Endothelial cell (in vitro differentiated cells): ENCODE results near the gene KCNQ1. TPM values are rescaled to one million over a fixed set of nuclear protein-coding genes. Genes with fewer than 3 reads are reported as not detected.

Experiments used
- DNase-seq: peaks from one replicate; pipeline ENCODE4 v3.0.0; 2021; ENCODE audit warnings: low spot score
- H3K27ac Mint-ChIP-seq: one replicate; pipeline ENCODE4 v1.8.0; 2021; ENCODE audit warnings: mixed read lengths, inconsistent platforms; ENCODE audit not compliant: unreplicated experiment
- H3K27me3 Mint-ChIP-seq: one replicate; pipeline ENCODE4 v1.8.0; 2021; ENCODE audit warnings: mild to moderate bottlenecking, moderate library complexity, mixed read lengths, inconsistent platforms; ENCODE audit not compliant: unreplicated experiment
- H3K36me3 Mint-ChIP-seq: one replicate; pipeline ENCODE4 v1.8.0; 2021; ENCODE audit warnings: mild to moderate bottlenecking, low read depth, mixed read lengths, inconsistent platforms; ENCODE audit not compliant: unreplicated experiment
- H3K4me1 Mint-ChIP-seq: one replicate; pipeline ENCODE4 v1.8.0; 2021; ENCODE audit warnings: mild to moderate bottlenecking, mixed read lengths, inconsistent platforms; ENCODE audit not compliant: unreplicated experiment
- H3K4me3 Mint-ChIP-seq: one replicate; pipeline ENCODE4 v1.8.0; 2021; ENCODE audit warnings: mild to moderate bottlenecking, mixed read lengths, inconsistent platforms; ENCODE audit not compliant: unreplicated experiment
- H3K9me3 Mint-ChIP-seq: one replicate; pipeline ENCODE4 v1.8.0; 2021; ENCODE audit warnings: mixed read lengths, inconsistent platforms; ENCODE audit not compliant: unreplicated experiment
- total RNA-seq: library from RNA; stranded (reverse); fragmentation: NEBNext Ultra II Directional; extraction: Animal tissue kit (Norgen Biotek cat#: 25700); gene quantifications from one replicate; pipeline ENCODE4 v1.2.1, GENCODE V29; 2021; ENCODE audit not compliant: unreplicated experiment
- TF ChIP-seq, protein P1 (sequence below): fragments of 200-600 bp; sonication (generic); IDR thresholded peaks from one replicate; pipeline ENCODE4 v1.5.0; 2021; ENCODE audit warnings: antibody characterized with exemption; ENCODE audit not compliant: unreplicated experiment

The KCNQ1 gene
- total RNA-seq, 1 donor from 2014 or later: 35.3 TPM

DNA sequence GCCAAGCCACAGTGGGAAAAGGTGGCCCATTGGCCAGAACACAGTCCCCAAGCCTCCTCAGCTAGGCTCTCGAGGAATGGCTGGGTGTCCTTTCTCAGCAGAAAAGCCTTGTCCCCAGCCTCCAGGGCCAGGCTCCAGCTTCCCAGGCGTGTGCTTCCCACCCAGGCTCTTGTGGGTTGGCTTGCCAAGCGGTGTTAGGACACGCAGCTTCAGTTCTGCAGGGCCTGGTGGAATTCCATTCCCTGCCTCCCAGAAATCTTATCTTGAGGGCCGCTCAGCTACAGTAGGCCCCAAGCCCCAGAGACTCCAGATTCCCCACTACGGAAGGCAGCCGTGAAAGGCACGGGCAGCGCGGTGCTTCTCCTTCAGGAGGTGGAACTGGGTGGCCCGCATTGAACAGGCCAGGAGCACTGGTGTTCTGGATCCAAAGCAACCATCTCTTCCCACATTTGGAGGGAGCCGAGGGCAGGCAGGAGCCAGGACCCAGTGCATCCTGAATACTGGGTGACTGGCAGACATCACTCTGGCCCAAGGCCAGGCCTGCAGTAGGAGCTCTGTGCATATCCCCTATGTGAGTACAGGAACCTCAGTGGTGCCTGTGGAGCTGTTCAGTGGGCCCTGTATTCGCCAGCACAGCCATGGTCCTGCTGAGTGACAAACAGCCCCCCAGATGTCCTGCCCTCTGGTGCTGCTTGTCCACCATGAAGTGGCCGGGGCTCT is 271.7 kb downstream of the KCNQ1 start:
- TF ChIP-seq, protein P1, sequence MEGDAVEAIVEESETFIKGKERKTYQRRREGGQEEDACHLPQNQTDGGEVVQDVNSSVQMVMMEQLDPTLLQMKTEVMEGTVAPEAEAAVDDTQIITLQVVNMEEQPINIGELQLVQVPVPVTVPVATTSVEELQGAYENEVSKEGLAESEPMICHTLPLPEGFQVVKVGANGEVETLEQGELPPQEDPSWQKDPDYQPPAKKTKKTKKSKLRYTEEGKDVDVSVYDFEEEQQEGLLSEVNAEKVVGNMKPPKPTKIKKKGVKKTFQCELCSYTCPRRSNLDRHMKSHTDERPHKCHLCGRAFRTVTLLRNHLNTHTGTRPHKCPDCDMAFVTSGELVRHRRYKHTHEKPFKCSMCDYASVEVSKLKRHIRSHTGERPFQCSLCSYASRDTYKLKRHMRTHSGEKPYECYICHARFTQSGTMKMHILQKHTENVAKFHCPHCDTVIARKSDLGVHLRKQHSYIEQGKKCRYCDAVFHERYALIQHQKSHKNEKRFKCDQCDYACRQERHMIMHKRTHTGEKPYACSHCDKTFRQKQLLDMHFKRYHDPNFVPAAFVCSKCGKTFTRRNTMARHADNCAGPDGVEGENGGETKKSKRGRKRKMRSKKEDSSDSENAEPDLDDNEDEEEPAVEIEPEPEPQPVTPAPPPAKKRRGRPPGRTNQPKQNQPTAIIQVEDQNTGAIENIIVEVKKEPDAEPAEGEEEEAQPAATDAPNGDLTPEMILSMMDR: no peak
- Mint-ChIP-seq H3K4me1 (no peaks in the 10 kb centered on the region), H3K27ac (no peak overlapping the region), H3K4me3 (no peak overlapping the region), H3K27me3 (peaks cover 9% of the 10 kb centered on the region), H3K9me3 (no peaks in the 10 kb centered on the region), H3K36me3 (peaks cover 4% of the 10 kb centered on the region)
- DNase-seq: no peak

- Mint-ChIP-seq H3K27ac (no peak overlapping the region), H3K4me3 (no peak overlapping the region), H3K27me3 (peaks cover 11% of the 10 kb centered on the region), H3K36me3 (peaks cover 4% of the 10 kb centered on the region), H3K9me3 (no peaks in the 10 kb centered on the region), H3K4me1 (no peaks in the 10 kb centered on the region)
- TF ChIP-seq, protein P1: no peak
- DNase-seq: no peak
These were observed 272.9 kb downstream of the KCNQ1 start for GRCh38 chr11:2717561-2718325.

DNA sequence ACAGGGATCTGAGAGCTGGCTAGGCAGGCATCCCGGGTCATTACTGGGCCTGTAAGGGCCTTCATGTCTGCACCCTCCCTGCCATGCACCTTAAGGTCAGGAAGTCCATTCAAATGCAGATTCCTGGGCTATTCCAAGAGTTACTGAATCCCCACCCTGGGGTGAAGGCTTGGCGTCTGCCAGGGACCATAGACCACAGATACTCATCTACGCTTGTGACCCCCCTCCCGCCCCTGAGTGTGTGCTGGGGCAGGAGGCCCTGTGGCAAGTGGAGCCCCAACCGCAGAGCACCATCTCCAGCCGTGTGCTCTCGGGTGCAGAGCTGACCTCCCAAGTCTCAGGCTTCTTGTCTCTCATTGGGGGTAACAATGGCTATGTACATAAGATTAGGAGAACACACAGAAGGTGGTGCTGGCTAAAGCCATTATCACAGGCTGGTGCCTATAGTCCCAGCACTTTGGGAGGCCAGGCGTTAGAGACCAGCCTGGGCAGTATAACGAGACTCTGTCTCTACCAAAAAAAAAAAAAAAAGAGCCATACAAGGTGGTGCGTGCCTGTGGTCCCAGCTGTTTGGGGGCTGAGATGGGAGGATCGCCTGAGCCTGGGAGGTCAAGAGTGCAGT is 274.1 kb downstream of the KCNQ1 start:
- H3K9me3 Mint-ChIP-seq: no peaks in the 10 kb centered on the region
- H3K27me3 Mint-ChIP-seq: peaks cover 11% of the 10 kb centered on the region
- TF ChIP-seq, protein P1: no peak
- H3K4me3 Mint-ChIP-seq: peak overlapping the region; percentile 33
- no peaks in the 10 kb centered on the region for H3K4me1 Mint-ChIP-seq
- H3K36me3 Mint-ChIP-seq: peaks cover 4% of the 10 kb centered on the region
- no peak for DNase-seq
- H3K27ac Mint-ChIP-seq: no peak overlapping the region

- peaks cover 4% of the 10 kb centered on the region for H3K36me3 Mint-ChIP-seq
- no peaks in the 10 kb centered on the region for H3K4me1 Mint-ChIP-seq
- H3K27me3 Mint-ChIP-seq: peaks cover 7% of the 10 kb centered on the region
- TF ChIP-seq, protein P1: no peak
- no peaks in the 10 kb centered on the region for H3K9me3 Mint-ChIP-seq
- no peak overlapping the region for H3K4me3 Mint-ChIP-seq
- DNase-seq: no peak
- no peak overlapping the region for H3K27ac Mint-ChIP-seq
These were observed 275.2 kb downstream of the KCNQ1 start for GRCh38 chr11:2719831-2720590.
